ENCODE data around the gene CSRP3. TPM values are rescaled to one million over a fixed set of nuclear protein-coding genes. Genes with fewer than 3 reads are reported as not detected.

Gene CSRP3
- total RNA-seq, 2 donors from 2014 or later, result 2.7 TPM; not detected in 1

GRCh38 chr11:19234231-19234817 lies 32.5 kb upstream of the CSRP3 start:
- H3K36me3 ChIP-seq, result no peaks in the 10 kb centered on the region
- WGBS, result 77% methylated on average over 5 of the region's 5 CpGs
- no peak for DNase-seq (ENCODE audit: low spot score)
- no peaks in the 10 kb centered on the region for H3K4me1 ChIP-seq (replicated peaks)
- no peaks in the 10 kb centered on the region for H3K9me3 ChIP-seq
- H3K27ac ChIP-seq, result no peak overlapping the region
- no peaks in the 10 kb centered on the region for H3K27me3 ChIP-seq (replicated peaks; ENCODE audit: insufficient read depth)
- intact Hi-C loops (cut with DNase I), result no loop called here
- no peak overlapping the region for H3K4me3 ChIP-seq
- TF ChIP-seq POLR2AphosphoS5 (IDR thresholded peaks at IDR 0.05) (no peak), POLR2A (IDR thresholded peaks at IDR 0.05) (no peak)
- TF ChIP-seq, protein P1, sequence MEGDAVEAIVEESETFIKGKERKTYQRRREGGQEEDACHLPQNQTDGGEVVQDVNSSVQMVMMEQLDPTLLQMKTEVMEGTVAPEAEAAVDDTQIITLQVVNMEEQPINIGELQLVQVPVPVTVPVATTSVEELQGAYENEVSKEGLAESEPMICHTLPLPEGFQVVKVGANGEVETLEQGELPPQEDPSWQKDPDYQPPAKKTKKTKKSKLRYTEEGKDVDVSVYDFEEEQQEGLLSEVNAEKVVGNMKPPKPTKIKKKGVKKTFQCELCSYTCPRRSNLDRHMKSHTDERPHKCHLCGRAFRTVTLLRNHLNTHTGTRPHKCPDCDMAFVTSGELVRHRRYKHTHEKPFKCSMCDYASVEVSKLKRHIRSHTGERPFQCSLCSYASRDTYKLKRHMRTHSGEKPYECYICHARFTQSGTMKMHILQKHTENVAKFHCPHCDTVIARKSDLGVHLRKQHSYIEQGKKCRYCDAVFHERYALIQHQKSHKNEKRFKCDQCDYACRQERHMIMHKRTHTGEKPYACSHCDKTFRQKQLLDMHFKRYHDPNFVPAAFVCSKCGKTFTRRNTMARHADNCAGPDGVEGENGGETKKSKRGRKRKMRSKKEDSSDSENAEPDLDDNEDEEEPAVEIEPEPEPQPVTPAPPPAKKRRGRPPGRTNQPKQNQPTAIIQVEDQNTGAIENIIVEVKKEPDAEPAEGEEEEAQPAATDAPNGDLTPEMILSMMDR (IDR thresholded peaks at IDR 0.05), result no peak

DNA sequence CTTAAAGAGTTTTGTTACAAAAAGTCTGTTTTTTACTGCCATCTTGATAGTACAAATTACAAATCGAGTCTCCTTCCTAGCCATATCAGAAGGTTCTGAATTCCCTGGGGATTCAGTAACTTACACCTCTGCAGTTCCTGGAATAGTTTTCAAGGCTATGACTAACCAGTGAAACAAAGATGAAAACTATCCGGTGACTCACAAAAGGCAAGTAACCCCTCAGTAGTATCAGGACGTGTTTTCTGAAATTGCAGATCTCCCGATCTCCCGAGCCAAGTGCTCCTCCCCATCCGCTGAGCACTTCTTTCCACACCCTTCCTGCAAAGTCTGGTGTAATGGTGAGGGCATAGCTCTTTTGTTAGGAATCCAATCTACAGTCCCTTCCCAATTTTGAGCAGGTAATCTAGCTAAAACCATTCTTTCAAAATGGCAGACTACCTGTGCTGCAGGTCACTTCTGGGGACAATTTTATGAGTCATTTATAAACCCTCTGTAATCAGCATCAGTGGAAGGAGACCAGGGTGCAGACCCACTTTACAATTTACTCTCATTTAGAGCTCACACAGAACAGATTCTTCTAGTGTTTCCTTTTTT lies 31.2 kb upstream of the CSRP3 start:
- Histone ChIP-seq H3K9me3 (no peaks in the 10 kb centered on the region), H3K27me3 (replicated peaks; ENCODE audit: insufficient read depth) (no peaks in the 10 kb centered on the region), H3K4me1 (replicated peaks) (no peaks in the 10 kb centered on the region), H3K27ac (no peak overlapping the region), H3K36me3 (no peaks in the 10 kb centered on the region), H3K4me3 (no peak overlapping the region)
- TF ChIP-seq POLR2AphosphoS5 (IDR thresholded peaks at IDR 0.05), result no peak
- no peak for TF ChIP-seq POLR2A (IDR thresholded peaks at IDR 0.05)
- TF ChIP-seq, protein P1 (IDR thresholded peaks at IDR 0.05), result no peak
- intact Hi-C loops (cut with DNase I), result no loop called here
- WGBS, result 79% methylated on average over 5 of the region's 6 CpGs
- no peak for DNase-seq (ENCODE audit: low spot score)

DNA sequence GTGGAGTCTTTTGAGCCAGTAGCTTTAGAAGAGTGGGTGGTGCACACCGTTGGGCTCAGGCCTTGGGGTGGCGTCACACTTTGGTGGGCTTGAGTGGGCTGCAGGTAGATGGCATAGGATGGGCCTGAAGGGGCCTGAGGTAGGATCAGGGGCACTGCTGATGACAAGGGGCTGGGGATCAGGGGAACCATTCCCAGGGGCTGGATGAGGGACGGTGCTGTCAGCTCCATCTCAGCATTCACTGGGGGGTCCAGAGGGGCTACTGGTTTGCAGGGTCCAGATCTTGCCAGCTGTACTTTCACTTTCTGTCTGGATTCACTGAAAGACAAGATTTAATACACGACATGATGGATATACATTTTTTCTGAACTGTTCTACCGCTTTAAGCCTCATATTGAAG lies 27.9 kb upstream of the CSRP3 start:
- no peaks in the 10 kb centered on the region for H3K9me3 ChIP-seq
- no peak overlapping the region for H3K4me3 ChIP-seq
- TF ChIP-seq POLR2A (IDR thresholded peaks at IDR 0.05) (no peak), POLR2AphosphoS5 (IDR thresholded peaks at IDR 0.05) (no peak)
- TF ChIP-seq, protein P1 (IDR thresholded peaks at IDR 0.05), result no peak
- no peak overlapping the region for H3K27ac ChIP-seq
- DNase-seq (ENCODE audit: low spot score), result no peak
- no peaks in the 10 kb centered on the region for H3K4me1 ChIP-seq (replicated peaks)
- no peaks in the 10 kb centered on the region for H3K36me3 ChIP-seq
- H3K27me3 ChIP-seq (replicated peaks; ENCODE audit: insufficient read depth), result no peaks in the 10 kb centered on the region
- intact Hi-C loops (cut with DNase I), result no loop called here
- 94% methylated on average over 5 of the region's 5 CpGs for WGBS

DNA sequence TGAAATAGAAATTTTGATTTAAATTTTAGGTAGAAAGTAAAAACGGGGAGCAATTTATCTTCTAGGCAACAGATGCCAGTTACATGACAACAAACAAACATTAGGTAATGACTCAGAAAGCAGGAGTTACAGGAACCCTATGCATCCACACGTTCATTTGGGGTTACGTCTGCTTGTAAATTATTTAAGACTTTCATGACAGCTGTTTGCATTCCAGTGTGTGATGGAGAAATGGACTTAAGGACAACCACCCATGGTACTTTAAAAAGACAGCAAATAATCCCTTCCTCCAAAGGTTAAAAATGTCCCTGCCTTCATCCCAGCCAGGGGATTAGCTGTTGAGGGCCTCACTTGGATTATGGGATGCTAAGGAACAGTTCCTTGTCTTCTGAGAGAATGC lies 27.2 kb upstream of the CSRP3 start:
- H3K27me3 ChIP-seq (replicated peaks; ENCODE audit: insufficient read depth), result no peaks in the 10 kb centered on the region
- DNase-seq (ENCODE audit: low spot score), result no peak
- H3K9me3 ChIP-seq, result no peaks in the 10 kb centered on the region
- H3K27ac ChIP-seq, result no peak overlapping the region
- no peaks in the 10 kb centered on the region for H3K36me3 ChIP-seq
- TF ChIP-seq POLR2A (IDR thresholded peaks at IDR 0.05) (no peak), POLR2AphosphoS5 (IDR thresholded peaks at IDR 0.05) (no peak)
- TF ChIP-seq, protein P1 (IDR thresholded peaks at IDR 0.05), result no peak
- H3K4me3 ChIP-seq, result no peak overlapping the region
- WGBS, result 77% methylated on average over 3 of the region's 3 CpGs
- no peaks in the 10 kb centered on the region for H3K4me1 ChIP-seq (replicated peaks)
- intact Hi-C loops (cut with DNase I), result no loop called here

Measured in prostate gland (tissue), 2 donors.